HG02763 (cell line): Measurements from ENCODE around the gene COPS8.

Experiments used
- ATAC-seq: cut with Tn5 transposase; IDR thresholded peaks from one replicate; pipeline ENCODE4 v1.9.1; 2021; ENCODE audit warnings: mild to moderate bottlenecking, moderate library complexity; ENCODE audit not compliant: unreplicated experiment

COPS8 gene

DNA sequence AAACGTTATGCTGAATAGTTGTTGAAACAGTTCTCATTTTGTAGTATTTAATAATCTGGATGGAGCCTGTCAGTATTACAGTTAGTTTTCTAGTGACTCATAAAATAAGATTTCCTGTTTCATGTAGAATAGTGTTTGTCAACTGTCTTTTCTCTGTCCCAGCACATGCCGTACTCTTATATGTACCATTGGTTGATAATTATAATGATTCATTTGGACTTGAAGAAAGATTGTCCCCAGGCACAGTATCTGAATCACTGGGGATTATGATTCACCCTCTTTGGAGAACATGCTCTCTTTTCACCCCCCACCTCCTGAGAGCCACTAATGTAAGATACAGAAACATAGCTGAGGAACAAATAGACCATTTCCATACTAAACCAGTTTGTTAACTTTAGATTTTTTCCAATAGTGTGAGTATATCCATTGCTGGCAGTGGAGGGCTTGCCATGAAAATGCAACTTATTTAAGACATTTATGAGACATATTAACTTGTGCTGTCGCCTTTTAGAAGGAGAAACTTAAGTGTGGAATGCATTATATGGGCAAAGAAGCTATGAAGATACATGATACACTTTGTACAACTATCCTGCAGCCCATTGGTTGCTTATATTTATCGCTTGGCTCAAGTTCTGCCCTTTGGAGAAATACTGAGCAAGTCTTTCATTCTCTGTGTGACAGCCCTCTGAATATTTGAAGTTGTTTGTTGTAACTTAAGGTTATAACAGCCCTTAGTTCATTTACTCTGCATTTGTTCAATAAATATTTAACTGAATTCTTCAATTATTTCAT is 12.4 kb downstream of the COPS8 start:
- ATAC-seq: no peak

DNA sequence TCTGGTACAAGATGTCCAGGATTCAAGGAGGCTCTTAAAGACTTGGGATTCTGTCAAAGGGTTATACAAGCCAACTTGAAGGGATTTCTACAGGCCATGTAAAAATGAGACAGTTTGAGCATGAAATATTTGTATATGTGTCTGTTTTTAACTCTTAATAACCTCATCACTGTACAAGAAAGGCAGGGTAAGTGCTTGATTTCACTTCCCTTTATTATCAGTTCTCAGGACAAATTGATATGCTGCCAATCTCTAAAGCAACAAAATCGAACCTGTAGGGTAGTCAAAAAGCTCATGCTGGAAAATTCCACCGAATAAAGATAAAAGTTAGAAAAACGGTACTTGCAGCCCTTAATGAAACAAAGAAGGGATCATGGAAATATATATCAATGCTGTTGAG is 14.1 kb downstream of the COPS8 start:
- no peak for ATAC-seq

DNA sequence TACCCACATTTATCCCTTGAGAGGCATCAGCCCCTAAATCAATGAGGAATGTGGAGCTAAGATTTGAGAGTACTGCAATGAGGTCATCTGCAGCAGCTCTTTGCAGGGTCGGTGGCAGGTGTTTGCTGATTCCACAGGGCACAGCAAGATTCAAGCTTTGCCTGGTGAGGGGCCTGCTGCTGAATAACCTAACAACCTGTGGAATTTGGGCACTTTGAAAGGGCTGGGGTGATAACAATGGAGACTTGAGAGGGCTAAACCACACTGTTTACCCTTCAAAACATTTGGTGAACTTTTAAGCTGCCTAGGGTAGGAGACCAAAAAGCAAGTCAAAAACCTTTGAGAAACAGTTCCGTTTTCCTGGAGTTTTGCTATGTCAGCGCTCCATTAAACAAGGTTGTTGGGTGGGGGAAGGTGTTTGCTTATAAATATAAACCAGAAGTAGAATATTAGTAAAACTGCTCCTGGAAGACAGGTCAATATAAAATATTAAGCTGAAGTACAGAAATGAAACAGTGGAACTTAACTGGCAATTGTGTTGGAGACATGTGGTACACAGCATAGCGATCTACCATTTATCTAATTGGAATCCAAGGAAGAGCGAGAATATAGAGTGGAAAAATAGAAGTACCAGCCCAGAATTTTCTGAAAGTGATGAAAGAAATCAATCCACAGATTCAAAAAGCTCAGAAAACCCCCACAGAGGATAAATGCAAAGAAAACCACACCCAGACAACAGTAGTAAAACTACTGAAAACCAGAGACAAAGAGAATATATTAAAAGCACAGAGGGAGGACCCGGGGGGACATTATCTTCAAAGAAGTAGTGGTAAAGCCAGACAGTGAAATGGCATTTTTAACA is 15.7 kb downstream of the COPS8 start:
- ATAC-seq: no peak

DNA sequence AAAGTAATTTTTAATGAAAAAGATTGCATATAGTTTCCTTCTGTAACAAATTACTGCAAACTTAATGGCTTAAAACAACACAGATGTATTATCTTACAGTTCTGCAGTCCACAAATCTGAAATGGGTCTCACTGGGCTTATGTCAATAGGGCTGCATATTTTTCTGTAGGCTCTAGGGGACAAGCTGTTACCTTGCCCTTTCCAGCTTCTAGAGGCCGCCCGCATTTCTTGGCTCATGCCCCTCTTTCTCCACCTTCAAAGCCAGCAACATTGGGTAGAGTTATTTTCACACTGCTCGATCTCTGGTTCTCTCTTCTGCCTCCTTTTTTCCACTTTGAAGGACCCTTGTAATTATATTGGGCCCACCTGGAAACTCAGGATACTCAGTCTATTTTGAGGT is 16.7 kb downstream of the COPS8 start:
- no peak for ATAC-seq

DNA sequence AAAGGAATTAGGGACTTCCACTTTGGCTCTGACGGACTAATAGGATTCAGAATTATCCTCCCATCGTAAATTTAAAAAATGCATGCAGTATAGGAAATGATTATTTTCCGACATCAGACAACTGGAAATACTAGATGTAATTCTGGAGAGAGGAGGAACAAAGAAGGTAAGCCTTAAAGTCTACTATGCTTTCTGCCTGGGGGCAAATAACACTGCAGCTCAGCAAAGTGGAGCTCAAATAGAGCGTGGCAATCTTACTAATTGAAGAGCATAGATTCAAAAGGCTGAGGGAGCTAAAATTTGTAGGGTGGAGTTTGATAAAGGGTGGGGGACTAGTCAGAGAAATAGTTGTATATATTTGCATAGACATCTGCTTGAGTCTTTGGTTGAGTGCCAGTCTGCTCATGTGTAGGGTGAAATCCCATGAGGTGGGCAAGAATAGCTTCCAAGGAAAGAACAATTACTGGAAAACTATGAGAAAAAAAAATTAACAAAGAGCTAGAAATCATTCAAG is 23.8 kb downstream of the COPS8 start:
- no peak for ATAC-seq

GRCh38 chr2:237113026-237113795 is 27.5 kb downstream of the COPS8 start:
- ATAC-seq: no peak

GRCh38 chr2:237115870-237116269 is 30.2 kb downstream of the COPS8 start:
- no peak for ATAC-seq

DNA sequence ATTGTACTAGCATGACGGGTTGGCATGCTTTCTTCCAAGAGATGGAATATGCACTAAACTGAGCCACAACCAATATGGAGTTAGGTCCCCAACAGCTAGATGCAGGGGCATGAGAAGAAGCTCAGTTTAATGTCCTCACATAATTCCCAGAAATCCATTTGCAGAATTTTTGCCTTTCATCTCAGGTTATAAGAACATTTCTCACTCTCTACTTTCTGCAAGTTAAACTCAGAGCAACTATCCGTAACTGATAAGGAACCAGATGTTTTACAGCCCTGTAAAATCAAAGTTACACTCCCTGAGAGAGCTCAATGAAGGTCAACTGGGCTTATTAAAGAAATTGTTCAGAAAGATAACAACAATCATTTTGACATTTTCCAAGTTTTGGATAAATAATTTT is 30.7 kb downstream of the COPS8 start:
- no peak for ATAC-seq

DNA sequence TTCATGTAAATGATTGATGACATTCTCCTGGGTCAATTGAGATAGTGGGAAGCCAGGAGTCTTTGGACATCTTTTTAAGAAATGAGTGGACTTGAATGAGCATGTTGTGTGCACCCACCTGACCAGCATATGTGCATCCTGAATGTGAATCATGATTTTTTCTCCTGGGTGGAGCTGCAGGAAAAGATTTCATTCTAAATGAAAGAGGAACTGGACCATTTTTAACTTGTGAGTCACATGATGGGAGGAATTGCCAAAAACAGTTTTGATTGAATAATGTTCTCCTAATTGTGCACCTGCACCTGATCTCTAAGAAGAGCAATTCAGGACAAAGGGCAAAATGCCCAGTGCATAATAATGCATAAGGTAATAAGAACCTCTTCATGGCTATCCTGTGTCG is 32.3 kb downstream of the COPS8 start:
- no peak for ATAC-seq

DNA sequence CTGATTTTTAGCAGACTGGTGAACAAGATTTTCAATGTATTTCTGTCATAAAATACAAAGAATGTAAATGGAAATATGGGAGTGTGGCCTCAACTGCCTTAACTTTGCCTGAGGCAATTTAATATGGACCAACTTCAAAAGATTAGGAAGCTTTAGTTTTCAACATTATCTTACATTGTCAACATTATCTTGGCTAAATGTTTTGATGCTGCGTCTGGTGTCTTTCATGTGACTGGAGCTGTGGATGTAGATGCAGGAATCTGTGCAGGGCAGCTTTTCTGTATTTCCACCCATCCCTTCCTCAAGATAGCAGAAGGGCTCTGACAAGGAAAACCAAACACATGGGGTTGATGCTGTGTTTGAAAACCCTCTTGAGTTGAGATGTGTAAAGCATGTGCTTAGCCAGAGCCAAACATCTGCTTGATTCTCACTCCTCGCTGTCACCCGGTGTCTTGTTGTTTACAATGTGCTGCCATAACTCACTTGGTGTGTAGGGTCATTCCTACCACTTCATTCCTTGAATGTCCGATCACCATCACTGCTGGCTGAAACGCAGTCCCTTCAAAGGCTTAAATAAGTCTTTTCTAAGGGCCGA is 33.0 kb downstream of the COPS8 start:
- ATAC-seq: no peak

- no peak for ATAC-seq
Observed at GRCh38 chr2:237120916-237121315, 35.2 kb downstream of the COPS8 start.

DNA sequence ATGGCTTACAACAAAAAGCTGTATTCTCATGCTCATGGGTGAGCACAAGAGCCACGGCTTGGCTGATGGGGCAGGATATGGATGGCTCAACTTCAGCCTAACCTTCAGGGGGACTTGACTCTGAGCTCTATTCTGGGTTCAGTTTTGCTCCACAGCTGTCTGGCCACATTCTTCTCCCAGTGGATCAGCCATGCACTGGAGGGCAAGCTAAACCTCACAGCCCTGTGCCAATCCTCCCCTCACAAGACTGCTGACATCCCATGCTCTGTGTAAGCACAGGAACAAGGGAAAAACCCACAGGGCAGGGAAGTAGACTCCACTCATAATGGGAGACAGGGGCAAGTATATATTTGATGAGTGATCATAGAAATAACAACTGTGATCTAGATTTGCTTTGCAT is 35.6 kb downstream of the COPS8 start:
- ATAC-seq: no peak

DNA sequence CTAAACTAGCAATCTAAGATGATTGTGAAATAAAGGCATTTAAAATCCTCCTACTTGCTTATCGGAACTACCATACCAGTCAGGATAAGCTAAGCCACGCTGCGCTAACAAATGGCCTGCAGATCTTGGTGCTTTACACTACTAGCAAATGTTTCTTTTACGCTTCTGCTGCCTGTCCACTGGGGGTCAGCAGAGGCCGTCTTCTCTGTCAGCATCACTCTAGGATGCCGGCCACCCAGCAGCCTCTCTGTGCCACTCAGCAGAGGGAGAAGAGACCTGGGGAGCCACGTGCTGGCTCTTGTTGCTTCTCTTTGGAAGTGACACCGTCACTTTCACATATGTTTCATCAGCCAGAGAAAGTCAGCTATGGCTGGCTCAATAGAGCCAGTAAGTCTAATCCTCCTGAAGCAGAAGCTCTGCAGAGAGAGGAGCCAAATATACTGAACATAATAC is 36.6 kb downstream of the COPS8 start:
- no peak for ATAC-seq

GRCh38 chr2:237124820-237125219 is 39.1 kb downstream of the COPS8 start:
- no peak for ATAC-seq

- no peak for ATAC-seq
Observed at GRCh38 chr2:237125967-237126366, 40.3 kb downstream of the COPS8 start.

DNA sequence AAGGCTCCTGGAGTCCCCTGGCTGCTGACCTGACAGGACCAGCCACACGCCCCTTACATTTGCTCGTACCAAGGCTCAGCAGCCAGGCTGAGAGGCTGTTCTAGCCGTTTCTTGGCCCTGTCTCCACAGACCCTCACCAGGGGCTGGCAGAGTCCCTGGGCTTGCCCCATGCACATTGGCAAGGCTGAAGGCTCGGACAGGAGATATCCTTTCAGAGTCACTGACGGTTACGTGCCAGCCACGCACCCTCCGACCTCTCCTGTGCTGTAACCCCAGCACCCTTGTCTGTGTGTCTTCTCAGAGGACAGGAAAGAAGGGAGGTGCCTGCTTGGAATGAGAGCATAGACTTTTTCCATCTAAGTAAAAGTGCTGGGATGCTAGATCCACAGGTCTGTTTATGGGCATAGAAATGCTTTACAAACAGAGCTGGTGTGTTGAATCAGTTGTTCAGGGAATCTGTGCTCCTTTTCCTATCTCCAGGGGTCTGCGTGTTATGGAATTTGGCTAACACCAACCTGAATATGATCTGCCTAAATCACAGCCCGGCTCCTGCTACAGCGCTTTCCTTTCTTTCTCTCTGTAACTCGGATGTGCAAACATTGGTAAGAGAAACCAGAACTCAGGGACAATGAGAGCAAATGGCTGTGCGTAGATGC is 41.0 kb downstream of the COPS8 start:
- ATAC-seq: no peak

DNA sequence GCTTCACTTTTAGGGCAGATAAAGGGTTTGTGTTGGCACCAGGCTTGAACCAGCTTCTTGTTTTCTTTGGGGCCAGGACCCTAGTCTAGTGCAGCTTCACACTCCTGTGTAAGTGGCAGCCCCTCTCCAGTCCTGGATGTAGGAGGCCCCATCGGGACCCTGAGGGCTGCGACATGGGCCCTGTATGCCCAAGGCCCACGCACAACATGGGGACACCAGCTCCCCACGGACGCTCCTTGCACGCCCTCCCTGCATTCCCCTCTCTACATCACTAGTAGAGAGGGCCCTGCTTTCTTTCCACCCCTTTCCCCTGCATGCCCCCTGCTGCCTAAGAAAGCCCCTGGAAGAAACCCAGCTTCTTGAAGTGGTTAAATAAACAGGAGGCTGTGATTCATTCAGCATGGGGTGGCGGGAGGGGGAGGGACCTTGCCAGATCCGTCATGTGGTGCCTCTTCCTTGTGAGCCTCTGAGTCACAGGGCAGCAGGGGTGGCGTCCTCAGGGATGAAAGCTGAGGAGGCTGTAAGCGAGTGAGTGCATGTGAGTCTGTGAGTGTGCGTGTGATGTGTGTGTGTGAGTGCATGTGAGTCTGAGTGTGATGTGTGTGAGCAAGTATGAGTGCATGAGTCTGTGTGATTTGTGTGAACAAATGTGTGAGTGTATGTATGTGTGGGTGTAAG is 42.5 kb downstream of the COPS8 start:
- no peak for ATAC-seq

- no peak for ATAC-seq
Observed at GRCh38 chr2:237128845-237129592, 43.3 kb downstream of the COPS8 start.
